ENCODE results near the gene CNKSR2. TPM values are rescaled to one million over a fixed set of nuclear protein-coding genes. Genes with fewer than 3 reads are reported as not detected.

CNKSR2 gene
- total RNA-seq, 1 experiment from 2014 or later: 0.24 TPM

- no peak for DNase-seq (ENCODE audit: low read depth)
These were observed 301.7 kb downstream of the CNKSR2 start for GRCh38 chrX:21675931-21676330.

GRCh38 chrX:21678048-21678612 is 303.9 kb downstream of the CNKSR2 start:
- DNase-seq (ENCODE audit: low read depth): no peak

- no peak for DNase-seq (ENCODE audit: low read depth)
These were observed 309.7 kb downstream of the CNKSR2 start for GRCh38 chrX:21683941-21684340.

GRCh38 chrX:21691512-21692018 is 317.3 kb downstream of the CNKSR2 start:
- no peak for DNase-seq (ENCODE audit: low read depth)

- no peak for DNase-seq (ENCODE audit: low read depth)
These were observed 324.1 kb downstream of the CNKSR2 start for GRCh38 chrX:21698272-21698671.

GRCh38 chrX:21699136-21699535 is 324.9 kb downstream of the CNKSR2 start:
- DNase-seq (ENCODE audit: low read depth): no peak

GRCh38 chrX:21700275-21700674 is 326.1 kb downstream of the CNKSR2 start:
- no peak for DNase-seq (ENCODE audit: low read depth)

GRCh38 chrX:21700967-21701366 is 326.7 kb downstream of the CNKSR2 start:
- DNase-seq (ENCODE audit: low read depth): no peak

GRCh38 chrX:21702725-21703124 is 328.5 kb downstream of the CNKSR2 start:
- no peak for DNase-seq (ENCODE audit: low read depth)
